ENCODE results near the gene HELB.

DNA sequence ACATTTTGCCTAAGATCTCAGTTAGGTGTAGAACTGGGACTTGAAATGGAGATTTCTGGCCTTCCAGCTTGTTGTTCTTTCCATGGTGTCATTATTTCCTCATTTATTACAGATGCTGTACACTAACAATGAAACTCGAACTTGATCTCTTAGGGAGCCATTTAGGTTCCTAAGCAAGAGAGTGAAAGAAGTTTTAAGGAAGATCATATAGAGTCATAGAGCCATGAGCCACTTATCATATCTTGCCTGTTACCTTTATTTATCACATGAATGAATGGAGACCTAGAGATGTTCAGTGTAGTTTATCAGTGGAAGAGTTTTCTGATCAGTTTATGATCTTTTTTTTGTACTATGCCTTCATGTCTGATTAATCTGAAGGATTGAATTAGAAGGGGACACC lies 9.9 kb downstream of the HELB start:
- TF ChIP-seq, protein P1, sequence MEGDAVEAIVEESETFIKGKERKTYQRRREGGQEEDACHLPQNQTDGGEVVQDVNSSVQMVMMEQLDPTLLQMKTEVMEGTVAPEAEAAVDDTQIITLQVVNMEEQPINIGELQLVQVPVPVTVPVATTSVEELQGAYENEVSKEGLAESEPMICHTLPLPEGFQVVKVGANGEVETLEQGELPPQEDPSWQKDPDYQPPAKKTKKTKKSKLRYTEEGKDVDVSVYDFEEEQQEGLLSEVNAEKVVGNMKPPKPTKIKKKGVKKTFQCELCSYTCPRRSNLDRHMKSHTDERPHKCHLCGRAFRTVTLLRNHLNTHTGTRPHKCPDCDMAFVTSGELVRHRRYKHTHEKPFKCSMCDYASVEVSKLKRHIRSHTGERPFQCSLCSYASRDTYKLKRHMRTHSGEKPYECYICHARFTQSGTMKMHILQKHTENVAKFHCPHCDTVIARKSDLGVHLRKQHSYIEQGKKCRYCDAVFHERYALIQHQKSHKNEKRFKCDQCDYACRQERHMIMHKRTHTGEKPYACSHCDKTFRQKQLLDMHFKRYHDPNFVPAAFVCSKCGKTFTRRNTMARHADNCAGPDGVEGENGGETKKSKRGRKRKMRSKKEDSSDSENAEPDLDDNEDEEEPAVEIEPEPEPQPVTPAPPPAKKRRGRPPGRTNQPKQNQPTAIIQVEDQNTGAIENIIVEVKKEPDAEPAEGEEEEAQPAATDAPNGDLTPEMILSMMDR (IDR thresholded peaks at IDR 0.05 in 2 of 3, conservative IDR thresholded peaks at IDR 0.05 in 1 of 3; ENCODE audit: borderline replicate concordance in 1 of 3, insufficient read depth in 1 of 3, low read depth in 2 of 3, low read length in 2 of 3): no peak
- TF ChIP-seq POLR2A (IDR thresholded peaks at IDR 0.05; ENCODE audit: borderline replicate concordance, extremely low read depth, insufficient read depth, insufficient read length) (no peak), EZH2phosphoT487 (IDR thresholded peaks at IDR 0.05; ENCODE audit: borderline replicate concordance) (no peak), POLR2AphosphoS5 (IDR thresholded peaks at IDR 0.05; ENCODE audit: low read depth, low read length) (no peak), JUND (IDR thresholded peaks at IDR 0.05) (no peak), EGR1 (IDR thresholded peaks at IDR 0.05; ENCODE audit: low read depth) (no peak)
- TF ChIP-seq, protein P2, sequence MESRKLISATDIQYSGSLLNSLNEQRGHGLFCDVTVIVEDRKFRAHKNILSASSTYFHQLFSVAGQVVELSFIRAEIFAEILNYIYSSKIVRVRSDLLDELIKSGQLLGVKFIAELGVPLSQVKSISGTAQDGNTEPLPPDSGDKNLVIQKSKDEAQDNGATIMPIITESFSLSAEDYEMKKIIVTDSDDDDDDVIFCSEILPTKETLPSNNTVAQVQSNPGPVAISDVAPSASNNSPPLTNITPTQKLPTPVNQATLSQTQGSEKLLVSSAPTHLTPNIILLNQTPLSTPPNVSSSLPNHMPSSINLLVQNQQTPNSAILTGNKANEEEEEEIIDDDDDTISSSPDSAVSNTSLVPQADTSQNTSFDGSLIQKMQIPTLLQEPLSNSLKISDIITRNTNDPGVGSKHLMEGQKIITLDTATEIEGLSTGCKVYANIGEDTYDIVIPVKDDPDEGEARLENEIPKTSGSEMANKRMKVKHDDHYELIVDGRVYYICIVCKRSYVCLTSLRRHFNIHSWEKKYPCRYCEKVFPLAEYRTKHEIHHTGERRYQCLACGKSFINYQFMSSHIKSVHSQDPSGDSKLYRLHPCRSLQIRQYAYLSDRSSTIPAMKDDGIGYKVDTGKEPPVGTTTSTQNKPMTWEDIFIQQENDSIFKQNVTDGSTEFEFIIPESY (IDR thresholded peaks at IDR 0.05; ENCODE audit: extremely low read depth, insufficient replicate concordance, low read length): no peak
- TF ChIP-seq, protein P3, sequence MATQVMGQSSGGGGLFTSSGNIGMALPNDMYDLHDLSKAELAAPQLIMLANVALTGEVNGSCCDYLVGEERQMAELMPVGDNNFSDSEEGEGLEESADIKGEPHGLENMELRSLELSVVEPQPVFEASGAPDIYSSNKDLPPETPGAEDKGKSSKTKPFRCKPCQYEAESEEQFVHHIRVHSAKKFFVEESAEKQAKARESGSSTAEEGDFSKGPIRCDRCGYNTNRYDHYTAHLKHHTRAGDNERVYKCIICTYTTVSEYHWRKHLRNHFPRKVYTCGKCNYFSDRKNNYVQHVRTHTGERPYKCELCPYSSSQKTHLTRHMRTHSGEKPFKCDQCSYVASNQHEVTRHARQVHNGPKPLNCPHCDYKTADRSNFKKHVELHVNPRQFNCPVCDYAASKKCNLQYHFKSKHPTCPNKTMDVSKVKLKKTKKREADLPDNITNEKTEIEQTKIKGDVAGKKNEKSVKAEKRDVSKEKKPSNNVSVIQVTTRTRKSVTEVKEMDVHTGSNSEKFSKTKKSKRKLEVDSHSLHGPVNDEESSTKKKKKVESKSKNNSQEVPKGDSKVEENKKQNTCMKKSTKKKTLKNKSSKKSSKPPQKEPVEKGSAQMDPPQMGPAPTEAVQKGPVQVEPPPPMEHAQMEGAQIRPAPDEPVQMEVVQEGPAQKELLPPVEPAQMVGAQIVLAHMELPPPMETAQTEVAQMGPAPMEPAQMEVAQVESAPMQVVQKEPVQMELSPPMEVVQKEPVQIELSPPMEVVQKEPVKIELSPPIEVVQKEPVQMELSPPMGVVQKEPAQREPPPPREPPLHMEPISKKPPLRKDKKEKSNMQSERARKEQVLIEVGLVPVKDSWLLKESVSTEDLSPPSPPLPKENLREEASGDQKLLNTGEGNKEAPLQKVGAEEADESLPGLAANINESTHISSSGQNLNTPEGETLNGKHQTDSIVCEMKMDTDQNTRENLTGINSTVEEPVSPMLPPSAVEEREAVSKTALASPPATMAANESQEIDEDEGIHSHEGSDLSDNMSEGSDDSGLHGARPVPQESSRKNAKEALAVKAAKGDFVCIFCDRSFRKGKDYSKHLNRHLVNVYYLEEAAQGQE (IDR thresholded peaks at IDR 0.05; ENCODE audit: low read depth): no peak

Data from HCT116 (cell line).